Tibial nerve (tissue), 4 donors: ENCODE measurements around the gene CNMD. TPM values are rescaled to one million over a fixed set of nuclear protein-coding genes. Genes with fewer than 3 reads are reported as not detected.

Experiments used
- DNase-seq, 2 donors: peaks; one replicate each; pipeline ENCODE4 v3.0.0-alpha.2; 2019; ENCODE audit warnings: low spot score in 2 of 2
- H3K27ac ChIP-seq, 4 donors: fragments of 200-600 bp; sonication (generic) in 3 of 4; one replicate each; pipeline ENCODE4 v1.5.1; 2017 to 2019; ENCODE audit warnings: mild to moderate bottlenecking in 1 of 4
- H3K27me3 ChIP-seq, 2 donors: fragments of 200-600 bp; sonication (generic) in 1 of 2; one replicate each; pipeline versions ENCODE4 v1.5.1 to v1.6.0; 2017 to 2019
- H3K36me3 ChIP-seq, 3 donors: fragments of 200-600 bp; sonication (generic); one replicate each; pipeline ENCODE4 v1.5.1; 2018 to 2019
- H3K4me1 ChIP-seq, 4 donors: fragments of 200-600 bp; sonication (generic) in 3 of 4; one replicate each; pipeline ENCODE4 v1.5.1; 2017 to 2019
- H3K4me3 ChIP-seq, 4 donors: fragments of 200-600 bp; sonication (generic) in 3 of 4; one replicate each; pipeline ENCODE4 v1.5.1; 2017 to 2019; ENCODE audit warnings: mild to moderate bottlenecking in 1 of 4, moderate library complexity in 1 of 4
- H3K9me3 ChIP-seq, 4 donors: fragments of 200-600 bp; sonication (generic) in 3 of 4; one replicate each; pipeline ENCODE4 v1.5.1; 2017 to 2019
- EP300 ChIP-seq, 2 donors: sonication (generic); formaldehyde crosslinking; IDR thresholded peaks; one replicate each; pipeline ENCODE4 v1.6.1; 2017; ENCODE audit warnings: antibody characterized with exemption in 2 of 2, mild to moderate bottlenecking in 1 of 2
- POLR2A ChIP-seq, 2 donors: fragments of 450-650 bp; IDR thresholded peaks; one replicate each; pipeline ENCODE4 v1.6.1; 2017; ENCODE audit warnings: antibody characterized with exemption in 2 of 2, mild to moderate bottlenecking in 2 of 2, moderate library complexity in 2 of 2
- WGBS, 2 donors: methylation state at CpG; one replicate each; pipeline ENCODE4 v1.1.5; 2018; 5-methylcytosine and 5-hydroxymethylcytosine counted together
- total RNA-seq, 4 donors: library from RNA; depleted of rRNA; stranded (reverse); fragments of >200 nt; gene quantifications; one replicate each; pipeline ENCODE4 v1.1.0, GENCODE V29; 2016
- TF ChIP-seq, protein P1 (sequence below), 5 experiments: fragments of 200-600 bp in 3 of 5; fragments of 450-650 bp in 2 of 5; sonication (generic) in 3 of 5; IDR thresholded peaks; one replicate each; pipeline ENCODE4 v1.5.1; 2016 to 2019; ENCODE audit warnings: antibody characterized with exemption in 5 of 5, mild to moderate bottlenecking in 3 of 5, moderate library complexity in 2 of 5

The CNMD gene
- total RNA-seq, 4 donors from 2014 or later = not detected

DNA sequence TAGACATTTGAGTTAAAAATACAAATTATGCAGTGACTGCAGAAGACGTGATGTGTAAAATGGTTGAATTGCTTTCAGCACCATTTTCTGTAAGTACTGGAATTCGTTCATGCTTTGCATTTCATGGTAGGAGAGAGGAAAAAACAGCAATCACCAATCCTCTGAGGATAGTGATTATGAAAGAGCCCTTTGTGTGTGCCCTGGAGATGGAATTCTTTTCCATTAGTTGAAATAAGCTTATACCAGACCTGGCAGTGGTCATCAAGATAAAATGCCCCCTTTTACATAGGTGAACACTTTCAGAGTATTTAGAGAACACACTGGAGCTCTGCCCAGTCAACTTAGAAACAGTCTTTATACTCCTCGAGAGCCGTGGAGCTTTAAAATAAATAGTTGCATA, 1.7 kb downstream of the CNMD start:
- Histone ChIP-seq H3K27ac (no peak overlapping the region), H3K4me3 (no peak overlapping the region), H3K9me3 (no peaks in the 10 kb centered on the region), H3K36me3 (no peaks in the 10 kb centered on the region), H3K27me3 (peaks cover 0 to 16% of the 10 kb centered on the region in 2 donors), H3K4me1 (peaks cover 0 to 20% (median 3%) of the 10 kb centered on the region in 4 donors)
- 36 to 41% methylated on average over 4 of the region's 4 CpGs for WGBS, 2 donors
- no peak for DNase-seq
- no peak for TF ChIP-seq EP300 (IDR thresholded peaks at IDR 0.05)
- no peak for TF ChIP-seq POLR2A (IDR thresholded peaks at IDR 0.05)
- TF ChIP-seq, protein P1, sequence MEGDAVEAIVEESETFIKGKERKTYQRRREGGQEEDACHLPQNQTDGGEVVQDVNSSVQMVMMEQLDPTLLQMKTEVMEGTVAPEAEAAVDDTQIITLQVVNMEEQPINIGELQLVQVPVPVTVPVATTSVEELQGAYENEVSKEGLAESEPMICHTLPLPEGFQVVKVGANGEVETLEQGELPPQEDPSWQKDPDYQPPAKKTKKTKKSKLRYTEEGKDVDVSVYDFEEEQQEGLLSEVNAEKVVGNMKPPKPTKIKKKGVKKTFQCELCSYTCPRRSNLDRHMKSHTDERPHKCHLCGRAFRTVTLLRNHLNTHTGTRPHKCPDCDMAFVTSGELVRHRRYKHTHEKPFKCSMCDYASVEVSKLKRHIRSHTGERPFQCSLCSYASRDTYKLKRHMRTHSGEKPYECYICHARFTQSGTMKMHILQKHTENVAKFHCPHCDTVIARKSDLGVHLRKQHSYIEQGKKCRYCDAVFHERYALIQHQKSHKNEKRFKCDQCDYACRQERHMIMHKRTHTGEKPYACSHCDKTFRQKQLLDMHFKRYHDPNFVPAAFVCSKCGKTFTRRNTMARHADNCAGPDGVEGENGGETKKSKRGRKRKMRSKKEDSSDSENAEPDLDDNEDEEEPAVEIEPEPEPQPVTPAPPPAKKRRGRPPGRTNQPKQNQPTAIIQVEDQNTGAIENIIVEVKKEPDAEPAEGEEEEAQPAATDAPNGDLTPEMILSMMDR (IDR thresholded peaks at IDR 0.05) = no peak

DNA sequence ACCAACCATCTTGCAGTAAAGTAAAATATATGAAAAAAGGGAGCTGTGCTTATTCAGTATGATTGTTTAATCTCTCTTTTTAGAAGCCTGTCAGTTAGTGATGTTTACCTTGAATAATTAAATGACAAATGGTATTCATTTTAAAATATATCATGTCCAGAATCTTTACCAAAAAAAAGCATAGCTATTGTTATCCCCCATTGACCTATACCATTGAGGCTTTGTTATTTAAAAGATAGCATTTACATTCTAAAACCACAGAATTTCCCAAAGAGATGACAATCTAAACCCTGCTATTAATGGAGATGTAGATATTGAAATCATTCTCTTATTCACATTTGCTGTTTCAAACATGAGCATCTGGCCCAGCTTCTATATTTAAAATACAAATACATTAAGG, 2.2 kb downstream of the CNMD start:
- Histone ChIP-seq H3K4me3 (no peak overlapping the region), H3K4me1 (peaks cover 0 to 20% (median 3%) of the 10 kb centered on the region in 4 donors), H3K27ac (no peak overlapping the region), H3K36me3 (no peaks in the 10 kb centered on the region), H3K9me3 (no peaks in the 10 kb centered on the region), H3K27me3 (peaks cover 0 to 16% of the 10 kb centered on the region in 2 donors)
- TF ChIP-seq EP300 (IDR thresholded peaks at IDR 0.05) (no peak), POLR2A (IDR thresholded peaks at IDR 0.05) (no peak)
- TF ChIP-seq, protein P1 (IDR thresholded peaks at IDR 0.05) = no peak
- no peak for DNase-seq

DNA sequence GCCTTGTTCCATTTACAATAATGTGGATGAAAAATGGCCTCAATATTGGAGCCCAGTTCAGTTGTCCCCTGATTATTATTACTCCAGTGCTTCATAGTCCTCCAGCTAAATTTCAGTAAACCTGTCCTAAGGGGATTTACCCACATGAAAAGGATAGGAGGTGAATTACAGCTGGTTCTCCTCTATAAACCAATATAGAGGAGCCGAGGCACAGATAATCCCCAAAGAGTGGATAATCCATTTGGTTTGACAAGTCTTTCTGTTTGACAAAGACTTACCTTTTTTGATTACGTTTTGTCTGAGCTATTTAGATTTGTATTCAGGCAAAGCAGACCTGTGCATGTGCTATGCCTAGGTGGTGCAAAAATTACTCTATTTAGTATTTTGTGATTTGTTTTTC, 2.7 kb downstream of the CNMD start:
- Histone ChIP-seq H3K4me1 (peaks cover 0 to 20% (median 3%) of the 10 kb centered on the region in 4 donors), H3K9me3 (no peaks in the 10 kb centered on the region), H3K36me3 (no peaks in the 10 kb centered on the region), H3K27ac (no peak overlapping the region), H3K27me3 (peaks cover 0 to 16% of the 10 kb centered on the region in 2 donors), H3K4me3 (no peak overlapping the region)
- TF ChIP-seq POLR2A (IDR thresholded peaks at IDR 0.05) (no peak), EP300 (IDR thresholded peaks at IDR 0.05) (no peak)
- TF ChIP-seq, protein P1 (IDR thresholded peaks at IDR 0.05) = no peak
- WGBS, 2 donors = 89 to 93% methylated on average over 2 of the region's 2 CpGs
- no peak for DNase-seq

DNA sequence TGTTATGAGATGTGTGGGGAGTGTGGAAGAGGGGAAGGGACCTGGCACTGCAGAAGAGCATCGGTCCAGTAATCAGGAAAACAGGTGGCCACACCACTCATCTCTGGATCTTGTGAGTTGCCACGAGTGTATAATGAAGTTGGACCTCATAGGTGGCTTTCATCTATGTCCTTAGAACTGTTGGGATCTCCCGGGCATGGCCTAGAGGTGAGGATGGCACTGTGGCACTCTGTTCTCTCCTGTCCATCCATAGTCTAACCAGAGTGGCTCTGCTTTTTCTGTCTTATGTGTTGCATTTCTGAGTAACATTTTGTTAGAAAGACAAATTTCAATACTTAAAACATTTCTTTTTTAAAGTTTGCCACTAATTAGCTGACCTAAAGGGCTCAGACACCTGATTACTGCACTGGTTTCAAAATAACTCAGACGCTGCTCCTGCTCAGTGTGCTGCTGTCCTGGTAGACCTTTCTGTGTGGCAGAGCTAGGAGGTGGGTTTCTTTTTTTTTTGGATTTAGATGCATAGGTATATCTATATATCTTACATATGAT, 5.5 kb downstream of the CNMD start:
- TF ChIP-seq EP300 (IDR thresholded peaks at IDR 0.05) = no peak
- TF ChIP-seq POLR2A (IDR thresholded peaks at IDR 0.05) = no peak
- TF ChIP-seq, protein P1 (IDR thresholded peaks at IDR 0.05) = no peak
- Histone ChIP-seq H3K36me3 (no peaks in the 10 kb centered on the region), H3K4me1 (peaks cover 0 to 16% (median 3%) of the 10 kb centered on the region in 4 donors), H3K4me3 (no peak overlapping the region), H3K27ac (no peak overlapping the region), H3K9me3 (no peaks in the 10 kb centered on the region), H3K27me3 (peaks cover 0 to 4% of the 10 kb centered on the region in 2 donors)
- 86 to 87% methylated on average over 4 of the region's 4 CpGs for WGBS, 2 donors
- no peak for DNase-seq

DNA sequence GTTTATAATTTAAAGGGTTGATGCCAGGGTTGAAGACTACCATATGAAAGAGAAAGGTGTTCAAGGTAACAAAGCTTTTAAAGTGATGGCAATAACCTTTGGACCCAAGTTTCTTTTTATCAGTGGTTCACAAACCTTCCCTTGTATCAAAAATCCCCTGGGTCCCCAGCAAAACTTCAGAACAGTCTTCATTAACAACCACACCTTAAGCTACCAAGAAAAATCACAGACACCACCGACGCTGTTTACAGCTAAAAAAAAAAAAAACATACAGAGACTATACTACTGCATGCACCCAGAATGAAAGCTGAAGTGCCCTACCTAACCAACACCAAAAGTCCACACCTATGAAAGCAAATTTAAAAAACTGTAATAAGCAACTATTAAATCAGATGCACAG, 13.4 kb downstream of the CNMD start:
- no peak for DNase-seq
- Histone ChIP-seq H3K36me3 (no peaks in the 10 kb centered on the region), H3K4me3 (no peak overlapping the region), H3K27ac (no peak overlapping the region), H3K27me3 (no peaks in the 10 kb centered on the region), H3K4me1 (no peaks in the 10 kb centered on the region), H3K9me3 (peaks cover 0 to 7% (median 0%) of the 10 kb centered on the region in 4 donors)
- WGBS, 2 donors = 88 to 96% methylated on average over 2 of the region's 2 CpGs
- TF ChIP-seq, protein P1 (IDR thresholded peaks at IDR 0.05) = no peak
- TF ChIP-seq POLR2A (IDR thresholded peaks at IDR 0.05) (no peak), EP300 (IDR thresholded peaks at IDR 0.05) (no peak)
